Dermis microvascular lymphatic vessel endothelial cell (primary cell): ENCODE results near the gene ADAMTSL2. TPM values are rescaled to one million over a fixed set of nuclear protein-coding genes. Genes with fewer than 3 reads are reported as not detected.
"Not testable (repeated sequence)": the region's sequence is repeated elsewhere in the genome, so short reads cannot be mapped to it uniquely, and the experiment has no call there.

Experiments
- DNase-seq, 2 donors: peaks; one replicate each; pipeline versions ENCODE4 v3.0.0 to v3.0.0-alpha.2; 2010; ENCODE audit warnings: low read depth in 2 of 2
- total RNA-seq: library from RNA; depleted of rRNA; stranded (reverse); fragments of >200 nt; gene quantifications from 2 replicates; pipeline ENCODE4 v1.2.1, GENCODE V29; 2014

ADAMTSL2 gene
- total RNA-seq, 1 donor from 2014 or later = under 0.01 TPM

DNA sequence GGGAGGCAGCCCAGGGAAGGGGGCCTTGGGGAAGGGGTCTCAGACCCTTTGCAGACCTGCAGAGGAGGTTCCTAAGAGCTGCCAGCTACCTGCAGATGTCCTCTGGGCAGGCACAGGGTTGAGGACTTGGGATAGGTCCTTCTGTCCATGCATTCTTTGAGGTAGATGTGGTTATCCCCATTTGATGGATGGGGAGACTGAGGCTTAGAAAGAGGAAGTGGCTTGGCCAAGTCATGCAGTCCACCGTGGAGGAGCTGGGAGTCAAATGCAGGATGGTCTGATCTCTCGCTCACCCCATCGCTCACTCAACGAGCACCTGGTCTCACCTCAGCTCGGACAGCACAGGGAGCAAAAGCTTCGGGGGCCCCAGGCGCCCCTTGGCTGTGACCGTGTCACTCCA is 20.2 kb downstream of the ADAMTSL2 start:
- DNase-seq = no peak

DNA sequence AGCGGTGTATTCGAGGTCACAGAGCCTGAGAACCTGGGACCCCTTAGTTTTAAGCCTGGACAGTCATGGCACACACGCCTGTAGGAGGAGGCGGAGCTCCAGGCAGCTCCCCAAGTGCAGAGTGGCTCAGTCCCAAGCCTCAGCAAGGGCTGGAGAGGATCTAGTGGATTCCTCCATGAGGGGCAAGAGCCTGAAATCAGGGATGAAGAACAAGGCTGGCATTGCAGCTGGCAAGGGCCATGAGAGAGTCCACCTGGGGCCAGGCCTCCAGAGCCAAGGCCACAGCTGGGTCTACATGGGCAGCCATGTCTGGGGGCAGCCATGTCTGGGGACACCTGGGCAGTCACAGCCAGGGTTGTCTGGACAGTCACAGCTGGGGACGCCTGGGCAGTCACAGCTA is 21.9 kb downstream of the ADAMTSL2 start:
- DNase-seq = no peak

GRCh38 chr9:133557581-133557980 is 23.1 kb downstream of the ADAMTSL2 start:
- no peak for DNase-seq

DNA sequence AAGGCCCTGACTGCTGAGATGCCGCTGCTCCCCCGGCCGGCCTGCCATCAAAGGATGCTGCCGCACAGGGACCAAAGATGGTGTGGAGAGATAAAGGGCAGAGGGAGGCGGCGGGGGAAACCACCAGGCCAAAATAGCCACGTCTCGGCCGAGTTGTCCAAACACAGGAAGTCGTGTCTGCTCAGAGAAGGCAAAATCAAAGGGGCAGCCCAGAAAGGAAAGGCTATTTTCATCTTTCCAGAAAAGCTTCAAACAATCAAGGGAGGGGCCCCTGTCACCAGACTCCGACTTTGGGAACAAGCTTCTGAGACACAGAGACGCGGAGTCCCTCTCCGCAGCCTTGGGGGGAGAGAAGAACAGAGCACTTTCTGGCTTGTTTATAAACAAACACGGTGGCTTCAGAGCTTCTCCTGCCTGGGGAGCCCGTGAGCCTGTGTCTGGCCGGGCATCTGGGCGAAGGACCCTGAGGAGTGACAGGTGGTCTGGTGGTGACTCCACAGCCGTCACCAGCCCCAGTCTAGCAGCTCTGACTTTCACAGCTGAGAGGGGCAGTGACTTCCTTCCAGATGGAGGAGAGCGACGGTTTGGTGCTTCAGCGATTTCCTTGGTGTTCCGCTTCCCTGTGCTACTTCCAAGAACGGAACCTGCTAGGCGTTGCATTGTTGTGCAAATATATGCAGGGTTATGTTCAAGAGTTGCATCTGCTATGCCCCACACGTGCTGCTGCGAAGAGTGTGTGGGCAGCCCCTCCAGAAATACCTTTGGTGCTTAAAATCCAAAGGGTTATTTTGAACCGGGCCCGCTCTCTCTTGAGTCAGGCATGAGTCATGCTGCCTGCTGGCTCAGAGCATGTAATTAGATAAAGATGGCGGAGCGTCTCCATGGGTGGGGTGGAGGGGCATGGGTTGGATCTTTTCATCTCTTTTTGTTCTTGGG is 24.0 kb downstream of the ADAMTSL2 start:
- peak in 1 of 2 donors; percentile 38 for DNase-seq

GRCh38 chr9:133560311-133560710 is 25.8 kb downstream of the ADAMTSL2 start:
- peak; percentile 65 to 74 for DNase-seq

- no peak for DNase-seq
These were observed 26.4 kb downstream of the ADAMTSL2 start for GRCh38 chr9:133560944-133561343.

GRCh38 chr9:133561976-133562554 is 27.6 kb downstream of the ADAMTSL2 start:
- DNase-seq = no peak

DNA sequence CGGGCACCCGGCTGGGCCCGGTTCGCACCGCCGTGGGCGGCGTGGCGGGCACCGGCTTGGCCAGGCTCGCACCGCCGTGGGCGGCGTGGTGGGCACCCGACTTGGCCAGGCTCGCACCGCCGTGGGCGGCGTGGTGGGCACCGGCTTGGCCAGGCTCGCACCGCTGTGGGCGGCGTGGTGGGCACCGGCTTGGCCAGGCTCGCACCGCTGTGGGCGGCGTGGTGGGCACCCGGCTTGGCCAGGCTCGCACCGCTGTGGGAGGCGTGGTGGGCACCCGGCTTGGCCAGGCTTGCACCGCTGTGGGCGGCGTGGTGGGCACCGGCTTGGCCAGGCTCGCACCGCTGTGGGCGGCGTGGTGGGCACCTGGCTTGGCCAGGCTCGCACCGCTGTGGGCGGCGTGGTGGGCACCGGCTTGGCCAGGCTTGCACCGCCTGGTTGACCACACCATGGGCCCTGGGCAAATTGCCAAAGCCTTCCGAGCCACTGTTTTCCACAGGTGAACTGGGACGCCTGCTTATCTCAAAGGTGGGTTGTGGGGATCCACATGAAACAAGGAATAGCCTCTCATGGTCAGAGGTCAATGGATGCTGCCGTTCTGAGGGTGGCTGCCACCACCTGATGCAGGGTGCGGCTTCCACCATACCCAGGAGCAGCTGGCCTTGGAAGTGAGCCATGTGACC is 28.2 kb downstream of the ADAMTSL2 start:
- DNase-seq = no peak

GRCh38 chr9:133563291-133563796 is 28.8 kb downstream of the ADAMTSL2 start:
- DNase-seq = no peak

- DNase-seq = not testable (repeated sequence)
These were observed 29.3 kb downstream of the ADAMTSL2 start for GRCh38 chr9:133563814-133564213.

DNA sequence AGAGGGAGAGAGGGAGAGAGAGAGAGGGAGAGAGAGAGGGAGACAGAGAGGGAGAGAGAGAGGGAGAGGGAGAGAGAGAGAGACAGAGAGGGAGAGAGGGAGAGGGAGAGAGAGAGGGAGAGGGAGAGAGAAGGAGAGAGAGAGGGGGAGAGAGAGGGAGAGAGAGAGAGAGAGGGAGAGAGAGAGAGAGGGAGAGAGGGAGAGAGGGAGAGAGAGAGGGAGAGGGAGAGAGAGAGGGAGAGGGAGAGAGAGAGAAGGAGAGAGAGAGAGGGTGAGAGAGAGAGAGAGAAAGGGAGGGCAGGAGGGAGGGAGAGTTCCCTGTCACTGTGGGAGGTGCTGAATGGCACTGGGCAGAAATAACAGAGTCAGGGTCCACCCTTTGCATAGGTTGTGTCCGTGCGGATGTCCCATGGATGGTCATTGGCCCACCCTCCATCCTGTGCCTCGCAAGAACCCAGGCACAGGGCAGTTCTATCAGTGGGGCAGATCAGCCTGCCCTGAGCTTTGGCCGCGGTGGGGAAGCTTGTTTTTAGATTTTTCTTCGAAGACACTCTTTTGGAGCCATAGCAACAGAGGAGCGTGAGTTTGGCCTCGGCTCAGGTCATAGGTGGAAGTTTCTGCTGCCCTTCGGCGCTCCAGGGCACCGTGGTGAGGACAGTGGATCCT is 30.1 kb downstream of the ADAMTSL2 start:
- DNase-seq = no peak

DNA sequence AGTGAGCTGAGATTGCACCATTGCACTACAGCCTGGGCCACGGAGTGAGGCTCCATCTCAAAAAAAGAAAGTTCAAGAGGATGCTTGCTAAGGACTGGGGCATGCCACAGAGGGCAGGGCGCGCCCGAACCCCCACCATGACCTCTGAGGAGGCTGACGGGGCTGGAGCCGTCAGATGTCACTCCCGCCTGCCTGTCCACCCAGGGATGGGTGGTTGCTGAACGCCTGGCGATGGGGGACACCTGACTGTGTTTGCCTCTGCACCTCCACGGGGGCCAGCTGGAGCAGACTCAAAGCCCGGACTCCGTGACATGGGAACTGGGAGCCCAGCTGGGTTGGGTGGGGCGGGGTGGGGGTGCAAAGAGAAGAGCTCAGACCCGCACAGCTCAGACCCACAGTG is 31.9 kb downstream of the ADAMTSL2 start:
- no peak for DNase-seq

- no peak for DNase-seq
These were observed 32.3 kb downstream of the ADAMTSL2 start for GRCh38 chr9:133566817-133567216.

DNA sequence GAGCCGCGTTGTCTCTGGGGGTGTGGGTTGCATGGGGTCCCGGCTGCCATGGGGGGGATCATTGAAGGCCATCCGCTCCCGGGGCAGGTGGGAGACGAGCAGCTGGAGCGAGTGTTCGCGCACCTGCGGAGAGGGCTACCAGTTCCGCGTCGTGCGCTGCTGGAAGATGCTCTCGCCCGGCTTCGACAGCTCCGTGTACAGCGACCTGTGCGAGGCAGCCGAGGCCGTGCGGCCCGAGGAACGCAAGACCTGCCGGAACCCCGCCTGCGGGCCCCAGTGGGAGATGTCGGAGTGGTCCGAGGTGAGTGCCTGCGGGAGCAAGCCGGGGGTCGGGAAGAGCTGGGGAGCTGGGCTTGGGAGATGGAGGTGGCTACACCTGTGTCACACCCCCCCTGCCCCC is 33.7 kb downstream of the ADAMTSL2 start:
- DNase-seq = no peak

DNA sequence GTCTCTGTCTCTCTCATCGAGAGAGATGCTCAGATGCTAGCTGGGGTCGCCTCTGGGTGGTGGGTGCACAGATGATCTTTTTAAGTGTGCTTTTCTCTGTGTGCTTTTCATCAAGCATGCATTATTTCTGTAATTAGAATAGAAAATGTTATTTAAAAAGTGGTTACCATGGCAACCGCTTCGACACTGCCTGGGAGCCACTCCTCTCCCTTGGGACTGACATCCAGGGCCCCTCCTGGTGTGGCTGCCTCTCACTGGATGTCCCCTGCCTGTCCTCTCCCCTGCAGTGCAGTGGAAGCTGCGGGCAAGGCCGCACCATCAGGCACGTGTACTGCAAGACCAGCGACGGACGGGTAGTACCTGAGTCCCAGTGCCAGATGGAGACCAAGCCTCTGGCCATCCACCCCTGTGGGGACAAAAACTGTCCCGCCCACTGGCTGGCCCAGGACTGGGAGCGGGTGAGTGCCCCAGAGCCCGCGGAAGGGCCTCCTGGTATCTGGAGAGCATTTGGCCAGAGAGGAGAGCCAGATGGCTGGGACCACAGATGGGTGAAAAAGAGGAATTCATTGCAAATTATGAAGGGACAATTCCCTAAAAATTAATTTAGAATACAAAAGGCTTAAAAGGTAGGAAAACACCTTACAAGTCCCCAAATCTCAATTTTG is 34.7 kb downstream of the ADAMTSL2 start:
- DNase-seq = no peak

- DNase-seq = no peak
These were observed 35.6 kb downstream of the ADAMTSL2 start for GRCh38 chr9:133569891-133570690.

- no peak for DNase-seq
These were observed 36.2 kb downstream of the ADAMTSL2 start for GRCh38 chr9:133570691-133571080.

- no peak for DNase-seq
These were observed 36.9 kb downstream of the ADAMTSL2 start for GRCh38 chr9:133571391-133571890.

GRCh38 chr9:133571896-133572595 is 37.5 kb downstream of the ADAMTSL2 start:
- DNase-seq = no peak
